Pulmonary artery endothelial cell (primary cell): ENCODE results near the gene AVPR1B. TPM values are rescaled to one million over a fixed set of nuclear protein-coding genes. Genes with fewer than 3 reads are reported as not detected.

Experiments
- total RNA-seq: library from RNA; depleted of rRNA; stranded (reverse); fragments of >200 nt; gene quantifications from 2 replicates; pipeline ENCODE4 v1.2.3, GENCODE V29; 2014

AVPR1B gene
- total RNA-seq, 1 donor from 2014 or later = not detected

Other genes with a start within 250 kb of the AVPR1B start
- gene SLC26A9, start 173.9 kb downstream of the AVPR1B start, total RNA-seq = 0.04 TPM in 1 of 2 replicates, not detected in the other
- gene RAB7B, start 114.0 kb downstream of the AVPR1B start, total RNA-seq = 0.25 and 0.59 TPM in 2 replicates
- gene CTSE, start 93.5 kb downstream of the AVPR1B start, total RNA-seq = 0.07 TPM in 2 replicates
- gene RHEX, start 64.2 kb downstream of the AVPR1B start, total RNA-seq = not detected in 2 replicates
- gene FAM72A, start 85.5 kb upstream of the AVPR1B start, total RNA-seq = 3.8 and 11.9 TPM in 2 replicates
- 79.4 and 134 TPM in 2 replicates for gene SRGAP2, start 86.2 kb upstream of the AVPR1B start, total RNA-seq